DND-41 (cell line): ENCODE measurements around the gene PRDM15.

Experiments used
- ATAC-seq: fragments of 200-7000 bp; cut with Tn5 transposase; 3 replicates; pipeline ENCODE4 v1.9.1; 2021; ENCODE audit warnings: low read depth; ENCODE audit not compliant: insufficient read depth
- DNase-seq: peaks from one replicate; pipeline ENCODE4 v3.0.0-alpha.2; 2020
- H2AFZ ChIP-seq: 2 replicates; pipeline ENCODE4 v1.6.0; 2012; ENCODE audit warnings: low read depth, low read length
- H3K27ac ChIP-seq: 2 replicates; pipeline ENCODE4 v1.5.1; 2012; ENCODE audit warnings: low read length, inconsistent platforms
- H3K27me3 ChIP-seq: fragments of 200-600 bp; sonication (generic); 2 replicates; pipeline ENCODE4 v1.6.0; 2012; ENCODE audit warnings: low read length, mild to moderate bottlenecking, inconsistent platforms; ENCODE audit not compliant: insufficient read depth, poor library complexity
- H3K36me3 ChIP-seq: 2 replicates; pipeline ENCODE4 v1.5.1; 2012; ENCODE audit warnings: low read length, inconsistent platforms; ENCODE audit not compliant: insufficient read depth
- H3K4me1 ChIP-seq: 2 replicates; pipeline ENCODE4 v1.5.1; 2012; ENCODE audit warnings: mild to moderate bottlenecking, low read length; ENCODE audit not compliant: insufficient read depth
- H3K4me2 ChIP-seq: 2 replicates; pipeline ENCODE4 v1.6.0; 2012; ENCODE audit warnings: mild to moderate bottlenecking, moderate library complexity, low read length, inconsistent platforms; ENCODE audit not compliant: insufficient read depth
- H3K4me3 ChIP-seq, 2 experiments: fragments of 200-600 bp in 1 of 2; shearing (Covaris generic) in 1 of 2; 2 replicates each; pipeline ENCODE4 v1.5.1; 2012 to 2016; ENCODE audit warnings: inconsistent platforms in 2 of 2, low read length in 2 of 2, mild to moderate bottlenecking in 2 of 2, low read depth in 1 of 2, moderate library complexity in 1 of 2
- H3K79me2 ChIP-seq: 2 replicates; pipeline ENCODE4 v1.6.0; 2012; ENCODE audit warnings: low read length, inconsistent platforms; ENCODE audit not compliant: insufficient read depth
- H3K9ac ChIP-seq: 2 replicates; pipeline ENCODE4 v1.6.0; 2012; ENCODE audit warnings: low read depth, mild to moderate bottlenecking, inconsistent platforms, low read length, moderate library complexity
- H3K9me3 ChIP-seq: 2 replicates; pipeline ENCODE4 v1.5.1; 2012; ENCODE audit warnings: low read length, moderate library complexity, mild to moderate bottlenecking, inconsistent platforms; ENCODE audit not compliant: insufficient read depth, severe bottlenecking
- H4K20me1 ChIP-seq: 2 replicates; pipeline ENCODE4 v1.6.0; 2012; ENCODE audit warnings: low read length; ENCODE audit not compliant: insufficient read depth
- CTCF ChIP-seq: IDR thresholded peaks from 2 replicates; pipeline ENCODE4 v1.5.1; 2012; ENCODE audit warnings: borderline replicate concordance, low read length, moderate library complexity, mild to moderate bottlenecking; ENCODE audit not compliant: poor library complexity, severe bottlenecking; ENCODE audit errors: extremely low read depth
- EZH2 ChIP-seq: IDR thresholded peaks from 3 replicates; pipeline ENCODE4 v1.6.1; 2012; ENCODE audit warnings: borderline replicate concordance, low read depth, mild to moderate bottlenecking, moderate library complexity, low read length, inconsistent platforms; ENCODE audit not compliant: severe bottlenecking

Gene PRDM15

GRCh38 chr21:41804381-41804780 is 74.8 kb downstream of the PRDM15 start:
- Histone ChIP-seq H4K20me1 (no peaks in the 10 kb centered on the region), H3K9ac (no peak overlapping the region), H3K27ac (no peak overlapping the region), H3K4me2 (no peak overlapping the region), H2AFZ (no peak overlapping the region), H3K36me3 (peaks cover 81% of the 10 kb centered on the region), H3K4me1 (no peaks in the 10 kb centered on the region), H3K9me3 (no peaks in the 10 kb centered on the region), H3K27me3 (no peaks in the 10 kb centered on the region), H3K79me2 (peaks cover 5% of the 10 kb centered on the region), H3K4me3 (no peak overlapping the region)
- TF ChIP-seq CTCF (no peak), EZH2 (no peak)
- DNase-seq (no peak), ATAC-seq (no peak)

DNA sequence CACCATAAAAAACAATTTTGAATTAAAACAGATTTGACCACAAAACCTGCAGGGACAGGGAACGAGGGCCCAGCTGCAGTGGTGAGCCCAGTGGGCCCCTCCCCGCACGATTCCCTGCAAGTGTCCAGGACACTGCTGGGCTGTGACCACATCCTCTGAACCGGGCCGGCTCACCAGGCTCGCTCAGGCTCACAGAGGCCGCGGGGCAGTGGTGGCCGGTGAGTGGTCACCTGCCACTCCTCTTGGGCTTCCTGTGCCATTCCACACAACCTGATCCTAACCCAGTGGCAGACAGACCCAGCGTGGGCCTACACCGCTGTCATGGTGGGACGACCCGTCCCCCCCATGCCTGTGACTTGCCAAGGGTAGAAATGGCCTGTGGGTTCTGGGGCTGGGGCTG is 75.8 kb downstream of the PRDM15 start:
- Histone ChIP-seq H3K4me3 (no peak overlapping the region), H3K9ac (no peak overlapping the region), H3K27me3 (no peaks in the 10 kb centered on the region), H3K27ac (0 out of 2 replicates have a peak overlapping the region, but pooled peaks have one; percentile 15), H3K36me3 (peaks cover 81% of the 10 kb centered on the region), H3K4me1 (no peaks in the 10 kb centered on the region), H2AFZ (no peak overlapping the region), H3K4me2 (no peak overlapping the region), H3K9me3 (no peaks in the 10 kb centered on the region), H3K79me2 (peaks cover 5% of the 10 kb centered on the region), H4K20me1 (no peaks in the 10 kb centered on the region)
- ATAC-seq (no peak), DNase-seq (no peak)
- TF ChIP-seq EZH2 (no peak), CTCF (no peak)

DNA sequence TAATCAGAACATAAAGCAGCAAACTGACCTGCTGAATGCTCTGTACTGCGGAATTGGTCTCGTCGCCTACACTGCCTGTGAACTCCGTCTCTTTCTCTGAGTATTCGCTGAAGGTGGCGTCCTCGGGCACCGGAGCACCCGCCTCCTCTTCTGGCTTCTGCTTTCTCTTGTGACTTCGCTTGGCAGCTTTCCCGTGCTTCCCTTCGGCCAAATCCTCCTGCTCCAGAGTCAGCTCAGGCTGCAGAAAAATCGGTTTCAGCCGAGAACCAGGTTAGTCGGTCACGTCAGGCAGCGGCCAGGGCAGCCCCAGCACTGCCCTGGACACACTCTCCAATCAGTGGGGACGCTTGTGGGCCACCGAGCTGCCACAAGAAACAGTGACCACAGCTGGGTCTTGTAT is 76.5 kb downstream of the PRDM15 start:
- no peak for TF ChIP-seq EZH2
- TF ChIP-seq CTCF: no peak
- H4K20me1 ChIP-seq: no peaks in the 10 kb centered on the region
- DNase-seq (no peak), ATAC-seq (no peak)
- H3K9me3 ChIP-seq: no peaks in the 10 kb centered on the region
- H3K9ac ChIP-seq: no peak overlapping the region
- peaks cover 5% of the 10 kb centered on the region for H3K79me2 ChIP-seq
- H2AFZ ChIP-seq: no peak overlapping the region
- no peak overlapping the region for H3K4me2 ChIP-seq
- no peak overlapping the region for H3K4me3 ChIP-seq
- H3K27ac ChIP-seq: no peak overlapping the region
- H3K4me1 ChIP-seq: no peaks in the 10 kb centered on the region
- H3K36me3 ChIP-seq: peaks cover 79% of the 10 kb centered on the region
- no peaks in the 10 kb centered on the region for H3K27me3 ChIP-seq

DNA sequence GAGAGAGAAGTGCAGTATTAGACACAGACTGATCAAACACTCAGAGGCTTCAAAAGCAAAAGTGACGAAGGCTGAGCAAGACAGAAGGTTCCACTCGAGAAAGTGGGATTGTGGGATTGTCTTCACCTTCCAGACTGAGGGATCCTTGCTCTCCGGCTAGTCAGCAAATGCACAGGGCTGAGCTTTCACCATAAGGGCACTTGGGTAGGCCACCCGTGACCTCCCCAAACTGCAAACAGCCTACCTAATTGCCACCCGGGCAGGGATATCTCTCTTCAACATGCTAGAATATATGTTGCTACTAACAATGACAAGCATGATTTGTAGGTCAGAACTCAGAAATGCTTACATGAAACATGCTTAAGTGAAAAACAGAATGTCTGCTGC is 77.0 kb downstream of the PRDM15 start:
- H3K27me3 ChIP-seq: no peaks in the 10 kb centered on the region
- H3K9me3 ChIP-seq: no peaks in the 10 kb centered on the region
- H3K4me3 ChIP-seq: no peak overlapping the region
- no peak overlapping the region for H3K4me2 ChIP-seq
- peaks cover 5% of the 10 kb centered on the region for H3K79me2 ChIP-seq
- H3K27ac ChIP-seq: peak overlapping the region; percentile 35
- DNase-seq (no peak), ATAC-seq (no peak)
- no peak overlapping the region for H3K9ac ChIP-seq
- H2AFZ ChIP-seq: no peak overlapping the region
- H3K36me3 ChIP-seq: peaks cover 76% of the 10 kb centered on the region
- H4K20me1 ChIP-seq: no peaks in the 10 kb centered on the region
- TF ChIP-seq CTCF: no peak
- TF ChIP-seq EZH2: no peak
- no peaks in the 10 kb centered on the region for H3K4me1 ChIP-seq
